GM23338 (cell line): ENCODE data around the gene DCAF5. TPM values are rescaled to one million over a fixed set of nuclear protein-coding genes. Genes with fewer than 3 reads are reported as not detected.

Source experiments
- ATAC-seq: fragments of 200-7000 bp; cut with Tn5 transposase; 3 replicates; pipeline ENCODE4 v1.9.1; 2020
- DNase-seq: peaks from one replicate; pipeline ENCODE4 v3.0.0-alpha.2; 2015; ENCODE audit warnings: low spot score
- H2AFZ ChIP-seq: fragments of 200-600 bp; sonication (generic); 2 replicates; pipeline ENCODE4 v1.8.0; 2016; ENCODE audit warnings: antibody characterized with exemption, mild to moderate bottlenecking, moderate library complexity
- H3F3A ChIP-seq: fragments of 200-600 bp; sonication (generic); replicated peaks from 2 replicates; pipeline ENCODE4 v1.8.0; 2017; ENCODE audit warnings: antibody characterized with exemption, mixed run types, low read depth
- H3K27ac ChIP-seq: fragments of 200-600 bp; sonication (generic); 2 replicates; pipeline ENCODE4 v1.6.1; 2016; ENCODE audit warnings: low read depth
- H3K27me3 ChIP-seq: fragments of 200-600 bp; sonication (generic); 2 replicates; pipeline ENCODE4 v1.8.0; 2016; ENCODE audit warnings: mild to moderate bottlenecking, mixed run types, moderate library complexity; ENCODE audit not compliant: insufficient read depth
- H3K36me3 ChIP-seq: fragments of 200-600 bp; sonication (generic); 2 replicates; pipeline ENCODE4 v1.8.0; 2016; ENCODE audit warnings: mild to moderate bottlenecking; ENCODE audit not compliant: insufficient read depth
- H3K4me1 ChIP-seq: fragments of 200-600 bp; sonication (generic); 2 replicates; pipeline ENCODE4 v1.8.0; 2016; ENCODE audit warnings: mild to moderate bottlenecking, moderate library complexity; ENCODE audit not compliant: insufficient read depth
- H3K4me2 ChIP-seq: fragments of 200-600 bp; sonication (generic); 2 replicates; pipeline ENCODE4 v1.7.1; 2017; ENCODE audit warnings: mixed run types
- H3K4me3 ChIP-seq: fragments of 200-600 bp; sonication (generic); 2 replicates; pipeline ENCODE4 v1.6.1; 2016; ENCODE audit warnings: mixed run types
- H3K79me2 ChIP-seq: fragments of 200-600 bp; sonication (generic); replicated peaks from 2 replicates; pipeline ENCODE4 v1.8.0; 2017; ENCODE audit warnings: mild to moderate bottlenecking; ENCODE audit not compliant: insufficient read depth
- H3K9me2 ChIP-seq: fragments of 200-600 bp; sonication (generic); 2 replicates; pipeline ENCODE4 v1.8.0; 2017; ENCODE audit not compliant: insufficient read depth
- H4K20me1 ChIP-seq: fragments of 200-600 bp; sonication (generic); replicated peaks from 2 replicates; pipeline ENCODE4 v1.8.0; 2017; ENCODE audit warnings: mild to moderate bottlenecking; ENCODE audit not compliant: insufficient read depth
- H3K27ac Mint-ChIP-seq: 2 replicates; pipeline ENCODE4 v1.8.0; 2020; ENCODE audit warnings: inconsistent platforms, mild to moderate bottlenecking, moderate library complexity, mixed read lengths
- H3K27me3 Mint-ChIP-seq: 3 replicates; pipeline ENCODE4 v1.8.0; 2022; ENCODE audit warnings: low read depth, mild to moderate bottlenecking, moderate library complexity, mixed read lengths, inconsistent platforms; ENCODE audit not compliant: insufficient read depth, poor library complexity
- H3K36me3 Mint-ChIP-seq: 3 replicates; pipeline ENCODE4 v1.8.0; 2021; ENCODE audit warnings: low read depth, mild to moderate bottlenecking, inconsistent platforms, moderate library complexity, mixed read lengths
- H3K4me1 Mint-ChIP-seq: 3 replicates; pipeline ENCODE4 v1.8.0; 2020; ENCODE audit warnings: mild to moderate bottlenecking, inconsistent platforms, mixed read lengths
- H3K4me3 Mint-ChIP-seq: 3 replicates; pipeline ENCODE4 v1.8.0; 2021; ENCODE audit warnings: moderate library complexity, mild to moderate bottlenecking, inconsistent platforms, mixed read lengths
- H3K9me3 Mint-ChIP-seq: 3 replicates; pipeline ENCODE4 v1.8.0; 2020; ENCODE audit warnings: moderate library complexity, mild to moderate bottlenecking, inconsistent platforms, mixed read lengths
- ZNF462 ChIP-seq: fragments of 250-450 bp; sonication (Bioruptor Pico); IDR thresholded peaks from 2 replicates; pipeline ENCODE4 v1.5.0; 2020; ENCODE audit warnings: mild to moderate bottlenecking, moderate library complexity
- polyA plus RNA-seq: library from polyadenylated mRNA; unstranded; fragments of >200 nt; fragmentation: Nextera tagmentation; extraction: Ambion mirVana; gene quantifications from 2 replicates; pipeline ENCODE4 v1.2.1, GENCODE V29; 2016
- total RNA-seq: library from RNA; depleted of rRNA; stranded (reverse); fragments of >200 nt; shearing (Covaris generic); gene quantifications from 2 replicates; pipeline ENCODE4 v1.2.3, GENCODE V29; 2014
- TF ChIP-seq, protein P1 (sequence below), 2 experiments: fragments of 200-600 bp in 1 of 2; sonication (generic) in 1 of 2; conservative IDR thresholded peaks; 2 replicates each; pipeline versions ENCODE4 v1.5.1 to v1.6.1; 2016 to 2017; ENCODE audit warnings: antibody characterized with exemption in 2 of 2, low read depth in 2 of 2, mild to moderate bottlenecking in 2 of 2, moderate library complexity in 1 of 2

DCAF5 gene
- total and polyA plus RNA-seq, 2 experiments from 2014 or later: 14.0 to 15.2 TPM

DNA sequence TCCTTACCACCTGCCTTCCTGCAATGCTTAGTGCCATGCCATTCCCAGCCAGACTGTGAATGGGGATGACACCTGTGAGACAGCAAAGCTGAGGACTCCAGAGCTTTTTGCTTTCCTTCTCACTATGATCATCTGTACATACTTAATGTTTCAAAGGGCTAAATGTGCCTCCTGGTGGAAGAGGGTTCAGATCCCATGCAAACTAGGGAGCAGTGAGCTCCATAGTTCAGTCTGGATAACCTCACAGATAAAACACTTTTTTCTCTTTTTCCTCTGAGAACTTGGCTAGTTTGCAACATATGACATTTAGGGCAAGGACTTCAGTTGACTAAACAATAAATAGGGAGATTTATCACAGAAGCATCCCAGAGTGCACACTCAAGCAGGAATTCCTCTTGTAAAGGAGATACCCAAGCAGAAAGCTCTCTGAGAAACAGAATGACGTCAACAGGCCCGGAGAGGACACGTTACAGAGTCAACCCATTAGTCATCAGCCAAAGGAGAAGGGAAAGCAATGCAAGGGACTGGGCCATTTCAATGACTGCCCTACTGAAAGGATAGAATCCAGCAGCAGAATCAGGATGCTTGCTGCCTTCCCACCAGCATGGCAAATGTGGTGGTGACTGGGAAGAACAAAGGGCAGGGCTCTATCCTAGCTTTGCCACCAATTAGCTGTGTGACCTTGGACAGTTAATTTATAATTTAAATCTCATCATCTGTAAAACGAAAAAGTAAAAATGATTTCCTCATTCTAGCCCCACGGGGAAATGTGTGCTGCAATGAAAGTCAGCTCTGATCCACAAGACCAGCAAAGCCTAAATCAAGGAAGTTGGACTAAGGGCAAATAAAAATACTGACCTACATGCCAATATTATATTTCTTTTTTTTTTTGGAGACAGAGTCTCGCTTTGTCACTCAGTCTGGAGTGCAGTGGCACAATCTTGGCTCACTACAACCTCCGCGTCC is 93.0 kb downstream of the DCAF5 start:
- ATAC-seq (no peak), DNase-seq (no peak)
- H3K27ac ChIP-seq: no peak overlapping the region
- peaks cover 4% of the 10 kb centered on the region for H3K27me3 Mint-ChIP-seq
- 0 out of 2 replicates have a peak, but pooled peaks cover 4% of the 10 kb centered on the region for H3K36me3 ChIP-seq
- no peaks in the 10 kb centered on the region; the same call in 1 of the 2 replicates for H3F3A ChIP-seq
- H3K79me2 ChIP-seq: no peaks in the 10 kb centered on the region
- H4K20me1 ChIP-seq: no peaks in the 10 kb centered on the region
- no peak overlapping the region for H2AFZ ChIP-seq
- H3K9me2 ChIP-seq: no peaks in the 10 kb centered on the region
- H3K9me3 Mint-ChIP-seq: no peaks in the 10 kb centered on the region
- H3K4me1 Mint-ChIP-seq: peaks cover 11% of the 10 kb centered on the region
- H3K27ac Mint-ChIP-seq: no peak overlapping the region
- H3K4me1 ChIP-seq: peaks cover 6% of the 10 kb centered on the region
- H3K4me3 Mint-ChIP-seq: no peak overlapping the region
- peaks cover 17% of the 10 kb centered on the region for H3K36me3 Mint-ChIP-seq
- H3K4me3 ChIP-seq: no peak overlapping the region
- no peaks in the 10 kb centered on the region for H3K27me3 ChIP-seq
- no peak overlapping the region for H3K4me2 ChIP-seq
- no peak for TF ChIP-seq ZNF462
- TF ChIP-seq, protein P1, sequence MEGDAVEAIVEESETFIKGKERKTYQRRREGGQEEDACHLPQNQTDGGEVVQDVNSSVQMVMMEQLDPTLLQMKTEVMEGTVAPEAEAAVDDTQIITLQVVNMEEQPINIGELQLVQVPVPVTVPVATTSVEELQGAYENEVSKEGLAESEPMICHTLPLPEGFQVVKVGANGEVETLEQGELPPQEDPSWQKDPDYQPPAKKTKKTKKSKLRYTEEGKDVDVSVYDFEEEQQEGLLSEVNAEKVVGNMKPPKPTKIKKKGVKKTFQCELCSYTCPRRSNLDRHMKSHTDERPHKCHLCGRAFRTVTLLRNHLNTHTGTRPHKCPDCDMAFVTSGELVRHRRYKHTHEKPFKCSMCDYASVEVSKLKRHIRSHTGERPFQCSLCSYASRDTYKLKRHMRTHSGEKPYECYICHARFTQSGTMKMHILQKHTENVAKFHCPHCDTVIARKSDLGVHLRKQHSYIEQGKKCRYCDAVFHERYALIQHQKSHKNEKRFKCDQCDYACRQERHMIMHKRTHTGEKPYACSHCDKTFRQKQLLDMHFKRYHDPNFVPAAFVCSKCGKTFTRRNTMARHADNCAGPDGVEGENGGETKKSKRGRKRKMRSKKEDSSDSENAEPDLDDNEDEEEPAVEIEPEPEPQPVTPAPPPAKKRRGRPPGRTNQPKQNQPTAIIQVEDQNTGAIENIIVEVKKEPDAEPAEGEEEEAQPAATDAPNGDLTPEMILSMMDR (conservative IDR thresholded peaks at IDR 0.05; ENCODE audit: low read depth in 2 of 2): peak in 1 of 2 experiments; percentile 16; a peak in 1 of 4 replicates
